Measurements from ENCODE around the gene TBC1D17. TPM values are rescaled to one million over a fixed set of nuclear protein-coding genes. Genes with fewer than 3 reads are reported as not detected.

Gene TBC1D17
- total RNA-seq, 4 donors from 2014 or later = 47.7 to 56.5 (median 49.0) TPM

DNA sequence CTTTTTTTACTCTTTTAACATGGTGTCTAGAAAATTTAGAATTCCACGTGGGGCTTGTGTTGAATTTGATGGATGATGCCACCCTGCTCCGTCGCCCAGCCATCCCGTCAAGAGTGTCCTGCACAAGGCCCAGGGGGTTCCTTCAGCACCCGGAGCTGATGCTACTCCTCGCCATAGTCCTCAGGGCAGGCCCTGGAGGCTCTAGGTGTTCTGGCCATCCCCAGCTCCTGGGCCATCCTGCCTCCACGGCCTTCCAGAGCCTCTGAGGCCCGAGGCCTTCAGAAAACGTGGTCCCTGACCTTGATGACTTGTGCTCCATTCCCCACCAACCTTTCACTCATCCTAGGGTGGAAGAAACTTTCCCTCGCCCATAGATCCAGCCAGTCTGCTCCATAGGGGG, 3.7 kb upstream of the TBC1D17 start:
- no peak overlapping the region for H3K27ac ChIP-seq
- H3K36me3 ChIP-seq = peaks cover 0 to 39% (median 0%) of the 10 kb centered on the region in 3 donors
- H3K4me3 ChIP-seq = no peak overlapping the region
- H3K4me1 ChIP-seq = peaks cover 0 to 60% (median 25%) of the 10 kb centered on the region in 4 donors
- no peaks in the 10 kb centered on the region for H3K9me3 ChIP-seq
- 79 to 82% methylated on average over 10 of the region's 10 CpGs for WGBS, 2 donors
- TF ChIP-seq EP300 (IDR thresholded peaks at IDR 0.05) (no peak), POLR2A (IDR thresholded peaks at IDR 0.05) (no peak)
- TF ChIP-seq, protein P1, sequence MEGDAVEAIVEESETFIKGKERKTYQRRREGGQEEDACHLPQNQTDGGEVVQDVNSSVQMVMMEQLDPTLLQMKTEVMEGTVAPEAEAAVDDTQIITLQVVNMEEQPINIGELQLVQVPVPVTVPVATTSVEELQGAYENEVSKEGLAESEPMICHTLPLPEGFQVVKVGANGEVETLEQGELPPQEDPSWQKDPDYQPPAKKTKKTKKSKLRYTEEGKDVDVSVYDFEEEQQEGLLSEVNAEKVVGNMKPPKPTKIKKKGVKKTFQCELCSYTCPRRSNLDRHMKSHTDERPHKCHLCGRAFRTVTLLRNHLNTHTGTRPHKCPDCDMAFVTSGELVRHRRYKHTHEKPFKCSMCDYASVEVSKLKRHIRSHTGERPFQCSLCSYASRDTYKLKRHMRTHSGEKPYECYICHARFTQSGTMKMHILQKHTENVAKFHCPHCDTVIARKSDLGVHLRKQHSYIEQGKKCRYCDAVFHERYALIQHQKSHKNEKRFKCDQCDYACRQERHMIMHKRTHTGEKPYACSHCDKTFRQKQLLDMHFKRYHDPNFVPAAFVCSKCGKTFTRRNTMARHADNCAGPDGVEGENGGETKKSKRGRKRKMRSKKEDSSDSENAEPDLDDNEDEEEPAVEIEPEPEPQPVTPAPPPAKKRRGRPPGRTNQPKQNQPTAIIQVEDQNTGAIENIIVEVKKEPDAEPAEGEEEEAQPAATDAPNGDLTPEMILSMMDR (IDR thresholded peaks at IDR 0.05) = no peak
- DNase-seq (ENCODE audit: low spot score in 2 of 2) = no peak
- no peaks in the 10 kb centered on the region for H3K27me3 ChIP-seq

- H3K27ac ChIP-seq = peak overlapping the region in 1 of 4 donors; percentile 98
- H3K4me3 ChIP-seq = no peak overlapping the region
- 91 to 96% methylated on average over 11 of the region's 11 CpGs for WGBS, 2 donors
- TF ChIP-seq EP300 (IDR thresholded peaks at IDR 0.05) (no peak), POLR2A (IDR thresholded peaks at IDR 0.05) (no peak)
- TF ChIP-seq, protein P1 (IDR thresholded peaks at IDR 0.05) = no peak
- peaks cover 0 to 64% (median 25%) of the 10 kb centered on the region in 4 donors for H3K4me1 ChIP-seq
- peaks cover 0 to 47% (median 2%) of the 10 kb centered on the region in 3 donors for H3K36me3 ChIP-seq
- no peaks in the 10 kb centered on the region for H3K9me3 ChIP-seq
- H3K27me3 ChIP-seq = no peaks in the 10 kb centered on the region
- no peak for DNase-seq (ENCODE audit: low spot score in 2 of 2)
These were observed 2.9 kb upstream of the TBC1D17 start for GRCh38 chr19:49874503-49875157.

GRCh38 chr19:49875177-49875576, 2.3 kb upstream of the TBC1D17 start:
- 77 to 78% methylated on average over 4 of the region's 4 CpGs for WGBS, 2 donors
- Histone ChIP-seq H3K9me3 (no peaks in the 10 kb centered on the region), H3K4me1 (peaks cover 0 to 64% (median 21%) of the 10 kb centered on the region in 4 donors), H3K4me3 (peak overlapping the region in 2 of 4 donors; percentile 80 to 88), H3K36me3 (peaks cover 0 to 53% (median 2%) of the 10 kb centered on the region in 3 donors), H3K27me3 (no peaks in the 10 kb centered on the region), H3K27ac (peak overlapping the region; percentile 97 to 100 (median 98))
- DNase-seq (ENCODE audit: low spot score in 2 of 2) = no peak
- TF ChIP-seq POLR2A (IDR thresholded peaks at IDR 0.05) (no peak), EP300 (IDR thresholded peaks at IDR 0.05) (no peak)
- TF ChIP-seq, protein P1 (IDR thresholded peaks at IDR 0.05) = no peak

DNA sequence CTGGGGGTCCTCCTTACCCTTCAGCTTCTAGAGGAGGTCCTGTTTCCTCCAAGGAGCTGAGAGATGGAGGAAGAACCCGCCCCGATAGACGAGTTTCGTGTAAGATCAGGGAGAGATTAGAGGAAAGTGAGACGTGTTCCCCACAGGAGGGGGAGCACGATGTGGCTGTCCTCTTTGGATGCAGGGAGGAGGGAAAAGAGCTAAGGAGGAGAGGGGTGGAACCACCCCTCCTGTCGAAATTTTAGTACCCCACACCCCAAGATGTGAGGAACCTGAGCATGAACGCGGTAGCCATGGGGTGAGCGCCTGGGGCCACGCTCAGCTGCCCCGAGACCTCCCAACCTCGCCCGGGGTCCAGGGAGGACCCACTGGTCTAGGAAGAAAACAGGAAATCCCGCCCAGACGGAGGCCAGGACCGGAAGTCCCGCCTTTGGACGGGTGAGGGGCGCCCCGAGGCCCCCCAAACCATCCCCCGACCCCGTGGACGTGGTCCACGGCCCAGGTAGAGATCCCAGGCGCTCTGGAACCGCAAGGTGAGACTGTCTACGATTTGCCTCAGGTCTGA, 1.6 kb upstream of the TBC1D17 start:
- Histone ChIP-seq H3K27me3 (no peaks in the 10 kb centered on the region), H3K9me3 (no peaks in the 10 kb centered on the region), H3K27ac (peak overlapping the region; percentile 97 to 100 (median 98)), H3K4me3 (peak overlapping the region; percentile 78 to 88 (median 80)), H3K36me3 (peaks cover 6 to 58% (median 8%) of the 10 kb centered on the region in 3 donors), H3K4me1 (peaks cover 0 to 62% (median 15%) of the 10 kb centered on the region in 4 donors)
- 0 to 1% methylated on average over 14 to 16 of the region's 28 CpGs for WGBS, 2 donors
- TF ChIP-seq POLR2A (IDR thresholded peaks at IDR 0.05) (no peak), EP300 (IDR thresholded peaks at IDR 0.05) (no peak)
- TF ChIP-seq, protein P1 (IDR thresholded peaks at IDR 0.05) = no peak
- peak in 1 of 2 donors; percentile 55 for DNase-seq (ENCODE audit: low spot score in 2 of 2)

GRCh38 chr19:49876422-49877019, 981 bp upstream of the TBC1D17 start:
- 0 to 1% methylated on average over 18 to 40 of the region's 46 CpGs for WGBS, 2 donors
- H3K9me3 ChIP-seq = no peaks in the 10 kb centered on the region
- peaks cover 0 to 56% (median 15%) of the 10 kb centered on the region in 4 donors for H3K4me1 ChIP-seq
- H3K36me3 ChIP-seq = peaks cover 10 to 58% (median 12%) of the 10 kb centered on the region in 3 donors
- DNase-seq (ENCODE audit: low spot score in 2 of 2) = peak; percentile 96 to 97
- peak overlapping the region; percentile 97 to 100 (median 98) for H3K27ac ChIP-seq
- no peaks in the 10 kb centered on the region for H3K27me3 ChIP-seq
- peak overlapping the region; percentile 78 to 88 (median 80) for H3K4me3 ChIP-seq
- TF ChIP-seq POLR2A (IDR thresholded peaks at IDR 0.05) = peak in 1 of 2 donors; percentile 37
- peak; percentile 79 to 92 for TF ChIP-seq EP300 (IDR thresholded peaks at IDR 0.05)
- TF ChIP-seq, protein P1 (IDR thresholded peaks at IDR 0.05) = no peak
